Left ventricle myocardium inferior (tissue), 1 donor: ENCODE measurements around the gene HSPA14. TPM values are rescaled to one million over a fixed set of nuclear protein-coding genes. Genes with fewer than 3 reads are reported as not detected.

ENCODE experiments used
- DNase-seq: peaks from one replicate; pipeline ENCODE4 v3.0.0-alpha.2; 2020
- H3K27ac ChIP-seq: fragments of 200-600 bp; replicated peaks from 2 replicates; pipeline ENCODE4 v1.8.0; 2021
- H3K27me3 ChIP-seq: fragments of 200-600 bp; 2 replicates; pipeline ENCODE4 v1.8.0; 2021; ENCODE audit warnings: low read depth
- H3K36me3 ChIP-seq: fragments of 200-600 bp; 2 replicates; pipeline ENCODE4 v1.8.0; 2021
- H3K4me1 ChIP-seq: fragments of 200-600 bp; 2 replicates; pipeline ENCODE4 v1.8.0; 2021
- H3K4me3 ChIP-seq: fragments of 200-600 bp; 2 replicates; pipeline ENCODE4 v1.8.0; 2021; ENCODE audit warnings: mild to moderate bottlenecking, moderate library complexity
- H3K9me3 ChIP-seq: fragments of 200-600 bp; replicated peaks from 2 replicates; pipeline ENCODE4 v1.8.0; 2021
- CTCF ChIP-seq: fragments of 200-600 bp; IDR thresholded peaks from 2 replicates; pipeline ENCODE4 v1.8.0; 2021; ENCODE audit warnings: antibody characterized with exemption, mild to moderate bottlenecking, borderline replicate concordance
- intact Hi-C: fragments of 100-400 bp; cut with micrococcal nuclease; formaldehyde crosslinking; loops from one replicate; pipeline ENCODE4 v1.11.0; 2022
- total RNA-seq: library from RNA; stranded (reverse); fragmentation: NEBNext Ultra II Directional; extraction: Animal tissue kit (Norgen Biotek cat#: 25700); gene quantifications from one replicate; pipeline ENCODE4 v1.2.1, GENCODE V29; 2021
- donor health status: DM: no; HTN: yes; CAD: no; lungs with severe emphysema.

The HSPA14 gene
- total RNA-seq, 1 donor from 2014 or later, result 8.2 TPM

- intact Hi-C loops, result no loop called here
- Histone ChIP-seq H3K36me3 (no peaks in the 10 kb centered on the region), H3K9me3 (no peaks in the 10 kb centered on the region), H3K27ac (no peak overlapping the region), H3K4me3 (peak overlapping the region; percentile 95), H3K4me1 (peaks cover 50% of the 10 kb centered on the region), H3K27me3 (no peaks in the 10 kb centered on the region)
- no peak for TF ChIP-seq CTCF
- no peak for DNase-seq
Measured at GRCh38 chr10:14879928-14880193, 41.8 kb downstream of the HSPA14 start.

GRCh38 chr10:14880229-14880628 is 42.1 kb downstream of the HSPA14 start:
- Histone ChIP-seq H3K4me1 (peaks cover 50% of the 10 kb centered on the region), H3K27ac (no peak overlapping the region), H3K4me3 (peak overlapping the region; percentile 95), H3K36me3 (no peaks in the 10 kb centered on the region), H3K27me3 (no peaks in the 10 kb centered on the region), H3K9me3 (no peaks in the 10 kb centered on the region)
- no peak for TF ChIP-seq CTCF
- DNase-seq, result no peak
- intact Hi-C loops, result no loop called here

GRCh38 chr10:14884082-14884481 is 46.0 kb downstream of the HSPA14 start:
- intact Hi-C loops, result no loop called here
- no peak for TF ChIP-seq CTCF
- no peak overlapping the region for H3K27ac ChIP-seq

GRCh38 chr10:14889318-14889717 is 51.2 kb downstream of the HSPA14 start:
- no peaks in the 10 kb centered on the region for H3K27me3 ChIP-seq
- no peak for TF ChIP-seq CTCF

More at GRCh38 chr10:14884082-14884481, 46.0 kb downstream of the HSPA14 start:
- Histone ChIP-seq H3K4me1 (peaks cover 15% of the 10 kb centered on the region), H3K36me3 (no peaks in the 10 kb centered on the region), H3K9me3 (no peaks in the 10 kb centered on the region), H3K4me3 (no peak overlapping the region), H3K27me3 (no peaks in the 10 kb centered on the region)
- no peak for DNase-seq

GRCh38 chr10:14891151-14891550 is 53.0 kb downstream of the HSPA14 start:
- intact Hi-C loops, result no loop called here

More at GRCh38 chr10:14889318-14889717, 51.2 kb downstream of the HSPA14 start:
- no peak overlapping the region for H3K4me3 ChIP-seq
- no peak overlapping the region for H3K27ac ChIP-seq
- H3K36me3 ChIP-seq, result no peaks in the 10 kb centered on the region
- no peaks in the 10 kb centered on the region for H3K9me3 ChIP-seq
- H3K4me1 ChIP-seq, result no peaks in the 10 kb centered on the region
- intact Hi-C loops, result no loop called here
- DNase-seq, result no peak

More at GRCh38 chr10:14891151-14891550, 53.0 kb downstream of the HSPA14 start:
- DNase-seq, result no peak
- TF ChIP-seq CTCF, result no peak
- no peak overlapping the region for H3K27ac ChIP-seq
- H3K4me1 ChIP-seq, result no peaks in the 10 kb centered on the region
- H3K4me3 ChIP-seq, result no peak overlapping the region
- no peaks in the 10 kb centered on the region for H3K9me3 ChIP-seq
- no peaks in the 10 kb centered on the region for H3K36me3 ChIP-seq
- no peaks in the 10 kb centered on the region for H3K27me3 ChIP-seq
